Globus pallidus (tissue), 1 donor: ENCODE data around the gene RNFT2.
"Not testable (repeated sequence)": the region's sequence is repeated elsewhere in the genome, so short reads cannot be mapped to it uniquely, and the experiment has no call there.

Source experiments
- DNase-seq: peaks from one replicate; pipeline ENCODE4 v3.0.0-alpha.2; 2015; ENCODE audit warnings: low spot score

Gene RNFT2

GRCh38 chr12:116797885-116798284 lies 59.8 kb downstream of the RNFT2 start:
- no peak for DNase-seq

GRCh38 chr12:116798719-116799118 lies 60.6 kb downstream of the RNFT2 start:
- DNase-seq = no peak

GRCh38 chr12:116799955-116800354 lies 61.8 kb downstream of the RNFT2 start:
- no peak for DNase-seq

GRCh38 chr12:116800918-116801317 lies 62.8 kb downstream of the RNFT2 start:
- DNase-seq = no peak

- DNase-seq = no peak
These were observed 63.9 kb downstream of the RNFT2 start for GRCh38 chr12:116802018-116802417.

- no peak for DNase-seq
These were observed 65.1 kb downstream of the RNFT2 start for GRCh38 chr12:116803013-116803736.

- DNase-seq = no peak
These were observed 65.9 kb downstream of the RNFT2 start for GRCh38 chr12:116804051-116804450.

GRCh38 chr12:116806845-116807440 lies 68.8 kb downstream of the RNFT2 start:
- no peak for DNase-seq

GRCh38 chr12:116807546-116807945 lies 69.4 kb downstream of the RNFT2 start:
- DNase-seq = no peak

- DNase-seq = no peak
These were observed 70.3 kb downstream of the RNFT2 start for GRCh38 chr12:116808113-116809105.

- DNase-seq = no peak
These were observed 74.1 kb downstream of the RNFT2 start for GRCh38 chr12:116812238-116812637.

GRCh38 chr12:116813271-116814041 lies 75.3 kb downstream of the RNFT2 start:
- DNase-seq = no peak

GRCh38 chr12:116814766-116815165 lies 76.7 kb downstream of the RNFT2 start:
- not testable (repeated sequence) for DNase-seq

GRCh38 chr12:116818341-116818856 lies 80.3 kb downstream of the RNFT2 start:
- peak; percentile 21 for DNase-seq

GRCh38 chr12:116818948-116819832 lies 81.1 kb downstream of the RNFT2 start:
- peak; percentile 94 for DNase-seq

GRCh38 chr12:116820064-116820656 lies 82.0 kb downstream of the RNFT2 start:
- no peak for DNase-seq

GRCh38 chr12:116821291-116821690 lies 83.2 kb downstream of the RNFT2 start:
- DNase-seq = no peak

GRCh38 chr12:116827432-116827831 lies 89.3 kb downstream of the RNFT2 start:
- no peak for DNase-seq

- DNase-seq = no peak
These were observed 94.2 kb downstream of the RNFT2 start for GRCh38 chr12:116832353-116832752.

- no peak for DNase-seq
These were observed 95.4 kb downstream of the RNFT2 start for GRCh38 chr12:116833474-116833873.
